H1 (cell line): ENCODE measurements around the gene SLC9A3. TPM values are rescaled to one million over a fixed set of nuclear protein-coding genes. Genes with fewer than 3 reads are reported as not detected.

Experiments used
- CTCF ChIA-PET: fragments of 300-600 bp; sonication (Branson Sonifier 250); formaldehyde crosslinking; loops from one replicate; lab custom pipeline; 2021; ENCODE audit not compliant: partially characterized antibody; lab: Charles Lee
- POLR2A ChIA-PET: fragments of 300-600 bp; sonication (Branson Sonifier 250); formaldehyde crosslinking; loops from one replicate; lab custom pipeline; 2021; ENCODE audit warnings: inconsistent platforms; ENCODE audit not compliant: partially characterized antibody; lab: Charles Lee
- DNase-seq, 2 experiments: peaks; one replicate each; pipeline versions ENCODE4 v3.0.0 to v3.0.0-alpha.2; 2010 to 2022; ENCODE audit warnings: low spot score in 2 of 2, low read depth in 1 of 2, mixed read lengths in 1 of 2
- FAIRE-seq: peaks from 2 replicates; lab custom pipeline; 2011; peaks lifted over from hg19 to GRCh38; lab: Jason Lieb, UNC
- H2AFZ ChIP-seq: 2 replicates; pipeline ENCODE4 v1.8.1; 2012; ENCODE audit warnings: low read length, inconsistent platforms
- H2AK5ac ChIP-seq: 2 replicates; pipeline ENCODE4 v1.6.1; 2013; ENCODE audit warnings: low read depth, low read length
- H2BK120ac ChIP-seq: replicated peaks from 2 replicates; pipeline ENCODE3; 2013; ENCODE audit warnings: low read depth, low read length, inconsistent platforms
- H2BK12ac ChIP-seq: 2 replicates; pipeline ENCODE4 v1.6.1; 2013; ENCODE audit warnings: low read depth, low read length
- H2BK15ac ChIP-seq: 2 replicates; pipeline ENCODE4 v1.6.1; 2013; ENCODE audit warnings: low read length
- H2BK20ac ChIP-seq: 2 replicates; pipeline ENCODE4 v1.6.1; 2013; ENCODE audit warnings: low read length
- H2BK5ac ChIP-seq: 2 replicates; pipeline ENCODE4 v1.6.1; 2013; ENCODE audit warnings: low read depth, low read length
- H3K14ac ChIP-seq: 2 replicates; pipeline ENCODE4 v1.6.1; 2013; ENCODE audit warnings: inconsistent platforms; ENCODE audit not compliant: insufficient read length
- H3K18ac ChIP-seq: 2 replicates; pipeline ENCODE4 v1.6.1; 2013; ENCODE audit warnings: low read length; ENCODE audit errors: extremely low read depth
- H3K23ac ChIP-seq: 2 replicates; pipeline ENCODE4 v1.6.1; 2013; ENCODE audit warnings: inconsistent platforms; ENCODE audit not compliant: insufficient read length
- H3K23me2 ChIP-seq: 2 replicates; pipeline ENCODE4 v1.6.1; 2013; ENCODE audit warnings: low read depth, low read length
- H3K27ac ChIP-seq: 2 replicates; pipeline ENCODE4 v1.6.1; 2011; ENCODE audit warnings: low read depth, low read length, inconsistent platforms
- H3K27me3 ChIP-seq, 4 experiments: replicated peaks in 1 of 4; 1 replicate in 1 of 4; 2 replicates in 3 of 4; pipeline versions ENCODE4 v1.6.1 to v1.8.1; 2011 to 2013; ENCODE audit warnings: low read length in 3 of 4, mild to moderate bottlenecking in 3 of 4, inconsistent platforms in 2 of 4, mixed read lengths in 2 of 4, moderate library complexity in 1 of 4; ENCODE audit not compliant: control insufficient read depth in 3 of 4, insufficient read depth in 3 of 4; ENCODE audit errors: extremely low read depth in 1 of 4
- H3K36me3 ChIP-seq, 4 experiments: 2 replicates each; pipeline versions ENCODE4 v1.6.1 to v1.8.1; 2011 to 2013; ENCODE audit warnings: mild to moderate bottlenecking in 4 of 4, low read length in 3 of 4, moderate library complexity in 2 of 4, control low read depth in 1 of 4, inconsistent platforms in 1 of 4; ENCODE audit not compliant: insufficient read depth in 4 of 4, control insufficient read depth in 2 of 4
- H3K4ac ChIP-seq: replicated peaks from 2 replicates; pipeline ENCODE3; 2013; ENCODE audit warnings: low read length, low read depth, mixed read lengths, inconsistent platforms; ENCODE audit not compliant: insufficient read length
- H3K4me1 ChIP-seq, 4 experiments: replicated peaks in 1 of 4; 1 replicate in 1 of 4; 2 replicates in 3 of 4; pipeline versions ENCODE4 v1.6.1 to v1.8.1; 2011 to 2013; ENCODE audit warnings: low read length in 3 of 4, inconsistent platforms in 2 of 4, mixed read lengths in 1 of 4; ENCODE audit not compliant: insufficient read depth in 4 of 4, control insufficient read depth in 3 of 4
- H3K4me2 ChIP-seq, 2 experiments: 2 replicates each; pipeline versions ENCODE4 v1.6.1 to v1.8.1; 2011 to 2013; ENCODE audit warnings: low read depth in 2 of 2, low read length in 2 of 2, control low read depth in 1 of 2, inconsistent platforms in 1 of 2, mild to moderate bottlenecking in 1 of 2; ENCODE audit not compliant: insufficient read depth in 1 of 2
- H3K4me3 ChIP-seq, 4 experiments: fragments of 200-600, 300-600 bp in 1 of 4; sonication (generic), shearing (Covaris generic), sonication (Bioruptor Twin) in 1 of 4; 2 replicates each; pipeline versions ENCODE4 v1.5.1 to v1.8.1; 2011 to 2016; ENCODE audit warnings: low read length in 4 of 4, low read depth in 3 of 4, control low read depth in 2 of 4, inconsistent platforms in 2 of 4, mild to moderate bottlenecking in 2 of 4, mixed read lengths in 1 of 4, moderate library complexity in 1 of 4; ENCODE audit not compliant: insufficient read depth in 2 of 4; ENCODE audit errors: extremely low read depth in 1 of 4
- H3K56ac ChIP-seq: replicated peaks from 2 replicates; pipeline ENCODE3; 2013; ENCODE audit warnings: low read depth, mild to moderate bottlenecking, mixed read lengths, low read length, inconsistent platforms; ENCODE audit not compliant: insufficient read length
- H3K79me1 ChIP-seq: 2 replicates; pipeline ENCODE4 v1.6.1; 2013; ENCODE audit warnings: low read depth, low read length, control low read depth
- H3K79me2 ChIP-seq, 2 experiments: 2 replicates each; pipeline versions ENCODE4 v1.6.1 to v1.8.1; 2012 to 2013; ENCODE audit warnings: low read length in 2 of 2, mild to moderate bottlenecking in 2 of 2, inconsistent platforms in 1 of 2; ENCODE audit not compliant: insufficient read depth in 2 of 2, control insufficient read depth in 1 of 2
- H3K9ac ChIP-seq, 4 experiments: replicated peaks in 1 of 4; 1 replicate in 1 of 4; 2 replicates in 3 of 4; pipeline versions ENCODE4 v1.6.1 to v1.8.1; 2011 to 2013; ENCODE audit warnings: low read depth in 3 of 4, low read length in 3 of 4, control low read depth in 2 of 4, mild to moderate bottlenecking in 2 of 4, moderate library complexity in 2 of 4, inconsistent platforms in 1 of 4; ENCODE audit errors: extremely low read depth in 1 of 4
- H3K9me3 ChIP-seq, 2 experiments: 2 replicates each; pipeline versions ENCODE4 v1.6.1 to v1.8.1; 2012 to 2013; ENCODE audit warnings: mild to moderate bottlenecking in 2 of 2, moderate library complexity in 2 of 2, control low read depth in 1 of 2, inconsistent platforms in 1 of 2, low read depth in 1 of 2, low read length in 1 of 2, mixed read lengths in 1 of 2; ENCODE audit not compliant: insufficient read depth in 2 of 2
- H4K20me1 ChIP-seq, 2 experiments: replicated peaks in 1 of 2; 2 replicates each; pipeline versions ENCODE3 to v1.8.1; 2011 to 2013; ENCODE audit warnings: inconsistent platforms in 2 of 2, low read length in 2 of 2, mild to moderate bottlenecking in 1 of 2; ENCODE audit not compliant: insufficient read depth in 2 of 2, control insufficient read depth in 1 of 2
- H4K5ac ChIP-seq: 2 replicates; pipeline ENCODE4 v1.6.1; 2013; ENCODE audit warnings: low read length, low read depth, mixed read lengths, inconsistent platforms; ENCODE audit not compliant: insufficient read length
- H4K8ac ChIP-seq: 2 replicates; pipeline ENCODE4 v1.8.0; 2013; ENCODE audit warnings: mild to moderate bottlenecking, moderate library complexity, low read length, inconsistent platforms; ENCODE audit not compliant: insufficient read depth; ENCODE audit errors: extremely low read depth
- H4K91ac ChIP-seq: replicated peaks from 2 replicates; pipeline ENCODE3; 2013; ENCODE audit warnings: low read length, mixed read lengths, inconsistent platforms; ENCODE audit not compliant: insufficient read length
- BCL11A ChIP-seq, 2 experiments: IDR thresholded peaks; one replicate each; pipeline ENCODE4 v1.6.1; 2011; ENCODE audit warnings: low read depth in 2 of 2, low read length in 2 of 2, mild to moderate bottlenecking in 2 of 2
- BRCA1 ChIP-seq: IDR thresholded peaks from 2 replicates; pipeline ENCODE4 v1.6.1; 2012; ENCODE audit warnings: low read depth, low read length, improper control_type of control experiment
- FOSL1 ChIP-seq: IDR thresholded peaks from 2 replicates; pipeline ENCODE4 v1.6.1; 2011; ENCODE audit warnings: mild to moderate bottlenecking, low read depth, low read length, moderate library complexity; ENCODE audit not compliant: insufficient read depth
- HDAC6 ChIP-seq: IDR thresholded peaks from one replicate; pipeline ENCODE4 v1.7.1; 2012; ENCODE audit warnings: low read depth, mild to moderate bottlenecking, inconsistent platforms, low read length, moderate library complexity
- NANOG ChIP-seq: IDR thresholded peaks from 2 replicates; pipeline ENCODE4 v1.6.1; 2011; ENCODE audit warnings: low read length, low read depth, mild to moderate bottlenecking, inconsistent platforms; ENCODE audit not compliant: insufficient read depth, poor library complexity, severe bottlenecking
- NRF1 ChIP-seq: IDR thresholded peaks from 2 replicates; pipeline ENCODE4 v1.6.1; 2011; ENCODE audit warnings: mild to moderate bottlenecking, low read depth, low read length, improper control_type of control experiment
- POLR2A ChIP-seq, 2 experiments: IDR thresholded peaks; 1 replicate in 1 of 2; 2 replicates in 1 of 2; pipeline ENCODE4 v1.6.1; 2011; ENCODE audit warnings: low read depth in 2 of 2, low read length in 2 of 2, mild to moderate bottlenecking in 2 of 2; ENCODE audit errors: control extremely low read depth in 1 of 2
- RAD21 ChIP-seq, 2 experiments: IDR thresholded peaks in 1 of 2; conservative IDR thresholded peaks in 1 of 2; 2 replicates each; pipeline ENCODE4 v1.6.1; 2011; ENCODE audit warnings: low read depth in 2 of 2, low read length in 2 of 2, improper control_type of control experiment in 1 of 2, inconsistent platforms in 1 of 2, mild to moderate bottlenecking in 1 of 2, moderate library complexity in 1 of 2
- RNF2 ChIP-seq: fragments of 200-900, 300-1000 bp; sonication (generic); IDR thresholded peaks from 2 replicates; pipeline ENCODE4 v1.7.1; 2016; ENCODE audit warnings: borderline replicate concordance, low read depth, mild to moderate bottlenecking, antibody characterized with exemption, low read length; ENCODE audit not compliant: poor library complexity, severe bottlenecking; ENCODE audit errors: missing control alignments
- RXRA ChIP-seq: IDR thresholded peaks from 2 replicates; pipeline ENCODE4 v1.6.1; 2011; ENCODE audit warnings: low read depth, mild to moderate bottlenecking, low read length, moderate library complexity; ENCODE audit not compliant: insufficient read depth
- SIX5 ChIP-seq: IDR thresholded peaks from 2 replicates; pipeline ENCODE4 v1.6.1; 2011; ENCODE audit warnings: mild to moderate bottlenecking, low read depth, low read length
- TAF1 ChIP-seq: IDR thresholded peaks from 2 replicates; pipeline ENCODE4 v1.6.1; 2011; ENCODE audit warnings: mild to moderate bottlenecking, low read depth, low read length
- TEAD4 ChIP-seq: IDR thresholded peaks from 2 replicates; pipeline ENCODE4 v1.6.1; 2012; ENCODE audit warnings: low read depth, low read length, inconsistent platforms, mixed read lengths
- WGBS, 2 experiments: shearing (Covaris generic) in 1 of 2; methylation state at CpG; one replicate each; pipeline versions ENCODE4 v1.1.6 to v1.1.7; 2013 to 2015; ENCODE audit warnings: low lambda C conversion rate in 2 of 2, mixed read lengths in 2 of 2, inconsistent platforms in 1 of 2, low coverage in 1 of 2, missing lambda C conversion rate in 1 of 2; ENCODE audit not compliant: insufficient replicate concordance in 2 of 2, insufficient coverage in 1 of 2, insufficient read length in 1 of 2; ENCODE audit errors: extremely low coverage in 1 of 2, missing lambda C conversion rate in 1 of 2; 5-methylcytosine and 5-hydroxymethylcytosine counted together
- polyA plus RNA-seq, 7 experiments: library from polyadenylated mRNA; depleted of rRNA in 3 of 7; stranded (reverse) in 5 of 7; unstranded in 2 of 7; fragments of >200 nt in 5 of 7; fragments of 200-250 nt in 2 of 7; gene quantifications; 1 replicate in 5 of 7; 2 replicates in 1 of 7; 4 replicates in 1 of 7; pipeline versions ENCODE4 v1.2.1 to v1.2.3, GENCODE V29; 2011 to 2013; ENCODE audit warnings: missing spikeins in 2 of 7, mixed read lengths in 2 of 7
- total RNA-seq: library from RNA; stranded (reverse); fragmentation: NEBNext Ultra II Directional; extraction: Animal tissue kit (Norgen Biotek cat#: 25700); gene quantifications from 2 replicates; pipeline ENCODE4 v1.2.1, GENCODE V29; 2021
- TF ChIP-seq, protein P1 (sequence below): IDR thresholded peaks from 2 replicates; pipeline ENCODE4 v1.6.1; 2012; ENCODE audit warnings: inconsistent platforms

The SLC9A3 gene
- total and polyA plus RNA-seq, 2 of the 8 experiments (the other 6 are each of a cell fraction or from before 2014, with no cell fraction given), result 0.95 to 1.0 TPM

DNA sequence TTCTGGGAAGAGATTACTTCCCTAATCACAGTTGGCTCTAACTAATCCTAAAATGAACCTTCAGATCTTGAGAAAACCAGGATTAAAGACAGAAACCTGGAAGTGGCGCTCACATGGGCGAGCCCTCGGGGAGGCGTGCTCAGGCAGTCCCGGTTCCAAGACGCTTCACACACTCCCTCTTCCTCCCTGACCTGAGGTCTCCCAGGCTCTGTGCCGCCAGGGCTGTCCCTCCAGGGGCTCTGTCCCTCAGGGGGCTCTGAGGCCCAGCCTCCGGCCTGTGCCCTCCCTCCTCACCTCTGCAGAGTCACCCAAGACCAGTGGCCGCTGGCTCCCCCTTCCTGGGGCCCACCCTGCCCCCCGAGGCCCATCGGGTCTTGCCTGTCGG, 10.2 kb downstream of the SLC9A3 start:
- Histone ChIP-seq H3K4me2 (no peak overlapping the region), H4K20me1 (peaks cover 2 to 12% of the 10 kb centered on the region in 2 experiments), H2BK15ac (no peak overlapping the region), H3K4me1 (peaks cover 0 to 4% (median 0%) of the 10 kb centered on the region in 4 experiments; a peak in 1 of 7 replicates), H3K36me3 (no peaks in the 10 kb centered on the region), H2AK5ac (no peak overlapping the region), H3K27me3 (0 out of 7 replicates have a peak, but pooled peaks cover 0 to 2% (median 0%) of the 10 kb centered on the region in 4 experiments), H4K5ac (no peak overlapping the region), H2BK12ac (no peak overlapping the region), H3K79me2 (no peaks in the 10 kb centered on the region), H4K8ac (0 out of 2 replicates have a peak overlapping the region, but pooled peaks have one; percentile 35), H2BK20ac (no peak overlapping the region), H2BK120ac (no peak overlapping the region), H2AFZ (no peak overlapping the region), H3K18ac (no peak overlapping the region), H3K27ac (no peak overlapping the region), H3K56ac (no peak overlapping the region), H3K23ac (no peak overlapping the region), H3K9ac (no peak overlapping the region), H3K14ac (no peak overlapping the region), H4K91ac (no peak overlapping the region), H2BK5ac (no peak overlapping the region), H3K4ac (no peak overlapping the region), H3K79me1 (no peaks in the 10 kb centered on the region), H3K9me3 (no peaks in the 10 kb centered on the region), H3K23me2 (peaks cover 12% of the 10 kb centered on the region; the same call in 1 of the 2 replicates), H3K4me3 (no peak overlapping the region)
- 84% methylated on average over 6 of the region's 12 CpGs; no CpG with 5 or more reads in 1 of the 2 experiments for WGBS, 2 experiments
- ChIA-PET CTCF (interaction anchor here (1.3 to 3.3 kb wide), 2 partner anchors 8 to 12 kb away, joined by 5 to 11 read pairs; no protein-coding TSS in a partner anchor), POLR2A (interaction anchor here (0.8 kb wide), 1 partner anchor 12 kb away, joined by 3 read pairs; no protein-coding TSS in a partner anchor)
- FAIRE-seq, result no peak
- DNase-seq, result no peak
- TF ChIP-seq, protein P1, sequence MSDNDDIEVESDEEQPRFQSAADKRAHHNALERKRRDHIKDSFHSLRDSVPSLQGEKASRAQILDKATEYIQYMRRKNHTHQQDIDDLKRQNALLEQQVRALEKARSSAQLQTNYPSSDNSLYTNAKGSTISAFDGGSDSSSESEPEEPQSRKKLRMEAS, result no peak
- TF ChIP-seq TAF1 (no peak), NANOG (no peak), NRF1 (no peak), RXRA (no peak), SIX5 (no peak), POLR2A (IDR thresholded peaks at IDR 0.05; ENCODE audit: control extremely low read depth in 1 of 2, low read depth in 2 of 2, low read length in 2 of 2) (no peak), TEAD4 (no peak), HDAC6 (no peak), FOSL1 (no peak), BRCA1 (no peak), RAD21 (IDR thresholded peaks at IDR 0.05 in 1 of 2, conservative IDR thresholded peaks at IDR 0.05 in 1 of 2; ENCODE audit: low read depth in 2 of 2, low read length in 2 of 2) (no peak), RNF2 (no peak), BCL11A (IDR thresholded peaks at IDR 0.05; ENCODE audit: low read depth in 2 of 2, low read length in 2 of 2) (no peak)
